GM12872 (cell line): Measurements from ENCODE around the gene MAST4.

Experiments used
- TF ChIP-seq, protein P1 (sequence below): IDR thresholded peaks from 3 replicates; pipeline ENCODE4 v1.5.1; 2011; ENCODE audit warnings: low read depth, mild to moderate bottlenecking, low read length, moderate library complexity; ENCODE audit not compliant: insufficient read depth

MAST4 gene

DNA sequence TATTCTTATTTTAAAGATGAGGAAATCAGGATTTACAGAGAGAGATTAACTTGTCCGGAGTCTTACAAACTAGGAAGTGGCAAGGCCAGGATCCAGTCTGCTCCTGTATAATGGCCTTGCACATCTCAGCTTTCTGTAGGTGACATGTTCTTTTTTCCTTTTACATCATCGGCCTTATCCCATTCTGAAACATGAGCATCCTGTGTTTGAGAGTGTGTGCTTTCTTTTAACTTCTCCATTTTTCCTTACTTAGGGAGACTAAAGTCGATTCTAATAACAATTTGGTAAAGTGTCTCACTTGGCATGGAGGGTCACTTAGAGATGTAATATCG, 385.8 kb downstream of the MAST4 start:
- TF ChIP-seq, protein P1, sequence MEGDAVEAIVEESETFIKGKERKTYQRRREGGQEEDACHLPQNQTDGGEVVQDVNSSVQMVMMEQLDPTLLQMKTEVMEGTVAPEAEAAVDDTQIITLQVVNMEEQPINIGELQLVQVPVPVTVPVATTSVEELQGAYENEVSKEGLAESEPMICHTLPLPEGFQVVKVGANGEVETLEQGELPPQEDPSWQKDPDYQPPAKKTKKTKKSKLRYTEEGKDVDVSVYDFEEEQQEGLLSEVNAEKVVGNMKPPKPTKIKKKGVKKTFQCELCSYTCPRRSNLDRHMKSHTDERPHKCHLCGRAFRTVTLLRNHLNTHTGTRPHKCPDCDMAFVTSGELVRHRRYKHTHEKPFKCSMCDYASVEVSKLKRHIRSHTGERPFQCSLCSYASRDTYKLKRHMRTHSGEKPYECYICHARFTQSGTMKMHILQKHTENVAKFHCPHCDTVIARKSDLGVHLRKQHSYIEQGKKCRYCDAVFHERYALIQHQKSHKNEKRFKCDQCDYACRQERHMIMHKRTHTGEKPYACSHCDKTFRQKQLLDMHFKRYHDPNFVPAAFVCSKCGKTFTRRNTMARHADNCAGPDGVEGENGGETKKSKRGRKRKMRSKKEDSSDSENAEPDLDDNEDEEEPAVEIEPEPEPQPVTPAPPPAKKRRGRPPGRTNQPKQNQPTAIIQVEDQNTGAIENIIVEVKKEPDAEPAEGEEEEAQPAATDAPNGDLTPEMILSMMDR, result no peak

DNA sequence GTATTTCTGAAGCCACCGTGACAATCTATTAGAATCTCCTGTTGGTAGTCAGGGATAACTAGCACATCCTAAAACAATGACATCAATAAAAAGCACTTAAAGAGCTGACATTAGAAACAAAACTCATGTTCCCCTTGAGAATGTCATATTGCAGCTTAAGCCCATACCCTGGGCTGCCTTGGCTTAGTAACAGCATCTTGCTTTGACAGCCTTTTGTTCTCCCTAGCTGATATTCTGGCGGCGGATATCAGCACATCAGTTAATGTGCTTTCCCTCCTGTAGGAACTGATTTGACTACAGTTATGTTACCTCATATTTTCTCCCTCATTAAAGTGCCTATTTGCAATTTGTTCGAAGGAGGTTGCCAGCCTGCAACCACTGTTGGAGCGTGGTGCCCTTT, 386.3 kb downstream of the MAST4 start:
- TF ChIP-seq, protein P1, result no peak

DNA sequence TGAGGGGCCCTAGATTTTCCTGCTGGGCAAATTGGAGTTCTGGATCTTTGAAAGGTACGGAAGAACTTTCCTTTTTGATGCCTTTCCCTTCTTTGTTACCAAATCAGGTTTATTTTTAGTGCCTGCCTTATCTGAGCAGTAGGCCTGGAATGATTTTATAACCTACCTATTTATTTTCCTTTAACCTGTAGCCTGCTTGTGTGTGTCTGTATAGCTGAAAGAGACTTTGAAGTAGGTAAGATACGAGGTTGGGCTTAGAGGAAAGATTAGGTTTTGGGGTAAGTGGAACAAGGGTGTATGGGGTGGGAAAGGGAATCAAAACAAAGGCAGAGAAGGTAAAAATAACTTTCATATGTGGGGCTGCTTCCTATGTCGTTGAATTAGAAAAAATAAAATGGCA, 389.2 kb downstream of the MAST4 start:
- TF ChIP-seq, protein P1, result no peak

DNA sequence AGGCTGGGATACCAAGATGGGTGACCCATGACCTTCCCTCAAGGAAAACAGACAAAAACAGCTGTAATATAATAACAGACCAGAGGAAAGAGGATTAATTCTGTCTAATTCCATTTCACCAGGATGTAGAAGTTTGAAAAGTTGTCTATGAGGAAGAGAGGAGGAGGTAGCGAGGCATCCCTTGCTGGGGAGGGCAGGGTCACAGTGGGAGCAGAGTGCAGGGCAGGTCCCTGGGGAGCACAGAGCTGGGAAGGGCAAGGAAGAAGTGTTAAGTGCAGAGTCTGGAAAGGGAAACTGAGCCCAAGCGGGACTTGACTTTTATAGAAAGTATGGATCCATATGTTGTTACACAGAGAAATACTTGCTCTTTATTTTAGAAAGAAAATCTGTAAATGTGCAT, 389.8 kb downstream of the MAST4 start:
- TF ChIP-seq, protein P1, result no peak

DNA sequence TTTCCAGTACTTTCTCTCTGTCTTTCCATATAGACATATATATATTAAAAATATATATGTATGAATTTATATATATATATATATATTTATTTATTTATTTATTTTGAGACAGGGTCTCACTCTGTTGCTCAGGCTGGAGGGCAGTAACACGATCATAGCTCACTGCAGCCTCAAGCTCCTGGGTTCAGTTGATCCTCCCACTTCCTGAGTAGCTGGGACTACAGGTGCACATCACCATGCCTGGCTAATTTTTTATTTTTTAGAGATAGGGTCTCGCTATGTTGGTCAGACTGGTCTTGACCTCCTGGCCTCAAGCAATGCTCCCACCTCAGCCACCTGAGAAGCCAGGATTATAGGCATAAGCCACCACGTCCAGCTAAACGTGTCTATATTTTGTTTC, 390.3 kb downstream of the MAST4 start:
- TF ChIP-seq, protein P1, result no peak

DNA sequence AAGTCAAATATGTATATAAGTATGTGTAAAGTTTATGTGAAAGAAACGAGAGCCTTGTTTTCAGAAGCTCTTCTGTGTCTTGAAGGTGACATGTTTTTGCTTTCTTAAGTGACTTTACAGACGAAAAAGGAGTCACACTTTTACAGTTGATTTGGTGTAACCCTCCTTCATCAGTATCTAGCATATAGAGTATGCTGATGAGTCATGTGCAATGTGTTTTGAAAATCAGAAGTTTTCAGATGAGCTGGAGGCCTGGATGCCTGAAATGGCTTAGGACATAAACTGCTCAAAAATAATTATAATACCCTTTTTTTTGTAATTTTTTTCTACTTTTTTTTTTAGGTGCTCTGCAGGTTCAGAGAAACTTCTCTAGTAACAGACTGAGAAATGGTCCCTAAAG, 390.9 kb downstream of the MAST4 start:
- TF ChIP-seq, protein P1, result no peak

DNA sequence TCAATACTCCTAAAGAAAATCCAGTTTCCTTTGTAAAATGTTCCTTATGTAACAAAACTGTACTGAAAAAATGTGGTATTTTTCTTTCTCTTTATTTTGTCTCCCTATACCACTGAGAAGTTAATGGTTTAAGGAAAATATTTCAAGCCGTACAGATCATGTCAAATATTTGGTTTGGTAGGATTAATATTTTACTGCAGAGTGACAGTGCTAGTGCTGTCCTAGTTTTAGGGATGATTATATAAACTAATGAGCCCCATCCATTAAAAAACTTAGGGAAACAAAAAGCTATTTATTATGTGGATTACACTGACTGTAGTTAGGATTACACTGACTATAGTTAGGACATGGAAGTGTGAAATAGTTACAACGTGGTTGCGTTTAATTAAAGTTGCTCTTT, 391.3 kb downstream of the MAST4 start:
- TF ChIP-seq, protein P1, result no peak
